Lower lobe of right lung (tissue), 2 donors: Measurements from ENCODE around the gene PSG2. TPM values are rescaled to one million over a fixed set of nuclear protein-coding genes. Genes with fewer than 3 reads are reported as not detected.
"Not testable (repeated sequence)": the region's sequence is repeated elsewhere in the genome, so short reads cannot be mapped to it uniquely, and the experiment has no call there.

Experiments
- ATAC-seq, 2 donors: fragments of 200-7000 bp; cut with Tn5 transposase; one replicate each; pipeline ENCODE4 v1.9.1; 2020 to 2022; ENCODE audit warnings: mild to moderate bottlenecking in 2 of 2, moderate library complexity in 2 of 2
- DNase-seq: peaks from one replicate; pipeline ENCODE4 v3.0.0-alpha.2; 2020
- H3K27ac ChIP-seq: fragments of 200-600 bp; one replicate; pipeline ENCODE4 v1.8.0; 2022
- H3K27me3 ChIP-seq: fragments of 200-600 bp; one replicate; pipeline ENCODE4 v1.8.0; 2022; ENCODE audit warnings: low read depth
- H3K36me3 ChIP-seq: fragments of 200-600 bp; one replicate; pipeline ENCODE4 v1.8.0; 2022; ENCODE audit warnings: mild to moderate bottlenecking
- H3K4me1 ChIP-seq: fragments of 200-600 bp; one replicate; pipeline ENCODE4 v1.8.0; 2022
- H3K4me3 ChIP-seq: fragments of 200-600 bp; one replicate; pipeline ENCODE4 v1.8.0; 2022; ENCODE audit warnings: mild to moderate bottlenecking
- H3K9me3 ChIP-seq: fragments of 200-600 bp; one replicate; pipeline ENCODE4 v1.8.0; 2022
- intact Hi-C: fragments of 100-400 bp; cut with DNase I; formaldehyde crosslinking; loops from one replicate; pipeline ENCODE4 v1.11.0; 2022
- total RNA-seq: library from RNA; stranded (reverse); fragmentation: NEBNext Ultra II Directional; extraction: Animal tissue kit (Norgen Biotek cat#: 25700); gene quantifications from one replicate; pipeline ENCODE4 v1.2.1, GENCODE V29; 2021
- TF ChIP-seq, protein P1 (sequence below): fragments of 200-600 bp; IDR thresholded peaks from one replicate; pipeline ENCODE4 v1.8.0; 2022; ENCODE audit warnings: antibody characterized with exemption, mild to moderate bottlenecking
- donor health status: DM: no; HTN: yes; CAD: no; lungs with severe emphysema.

Gene PSG2
- total RNA-seq, 1 donor from 2014 or later, result not detected

DNA sequence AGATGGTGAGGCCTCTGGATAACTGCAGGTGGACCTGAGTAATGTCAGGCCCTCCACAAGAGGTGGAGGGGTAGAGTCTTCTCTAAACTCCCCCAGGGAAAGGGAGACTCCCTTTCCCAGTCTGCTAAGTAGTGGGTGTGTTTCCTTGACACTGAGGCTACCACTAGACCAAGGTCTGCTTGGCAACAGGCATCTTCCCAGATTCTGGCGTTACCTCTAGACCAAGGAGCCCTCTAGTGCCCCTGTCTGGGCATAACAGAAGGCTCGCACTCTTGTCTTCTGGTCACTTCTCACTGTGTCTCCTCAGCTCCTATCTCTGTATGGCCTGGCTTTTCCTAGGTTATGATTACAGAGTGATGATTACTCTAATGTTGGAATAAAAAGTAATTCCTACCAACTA lies 50.9 kb downstream of the PSG2 start:
- ATAC-seq, intact Hi-C loops, H3K27ac ChIP-seq, H3K4me1 ChIP-seq, H3K36me3 ChIP-seq, DNase-seq, H3K4me3 ChIP-seq, H3K9me3 ChIP-seq, H3K27me3 ChIP-seq: not testable (repeated sequence)

DNA sequence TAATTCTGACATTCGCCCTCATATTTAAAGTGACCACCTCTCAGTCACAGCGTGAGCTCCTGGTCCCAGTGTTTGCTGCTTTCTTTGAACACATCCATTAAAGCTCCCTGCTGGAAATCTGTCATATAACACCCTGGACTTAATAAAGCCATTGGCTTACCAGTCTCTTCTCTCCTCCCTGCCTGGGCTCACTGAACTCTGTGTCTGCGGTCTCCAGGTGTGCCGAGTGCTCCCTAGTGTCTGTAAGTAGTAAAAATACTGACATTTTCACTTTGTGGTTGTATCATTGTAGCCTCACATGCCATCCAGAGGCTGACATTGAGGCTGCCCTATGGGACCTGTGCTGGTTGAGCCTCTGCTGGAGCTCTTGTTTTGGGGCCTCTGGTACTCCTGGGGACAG lies 53.6 kb downstream of the PSG2 start:
- no peaks in the 10 kb centered on the region for H3K4me1 ChIP-seq
- no peaks in the 10 kb centered on the region for H3K36me3 ChIP-seq
- H3K4me3 ChIP-seq, result no peak overlapping the region
- no peak for DNase-seq
- intact Hi-C loops, result no loop called here
- no peaks in the 10 kb centered on the region for H3K27me3 ChIP-seq
- H3K9me3 ChIP-seq, result no peaks in the 10 kb centered on the region
- TF ChIP-seq, protein P1, sequence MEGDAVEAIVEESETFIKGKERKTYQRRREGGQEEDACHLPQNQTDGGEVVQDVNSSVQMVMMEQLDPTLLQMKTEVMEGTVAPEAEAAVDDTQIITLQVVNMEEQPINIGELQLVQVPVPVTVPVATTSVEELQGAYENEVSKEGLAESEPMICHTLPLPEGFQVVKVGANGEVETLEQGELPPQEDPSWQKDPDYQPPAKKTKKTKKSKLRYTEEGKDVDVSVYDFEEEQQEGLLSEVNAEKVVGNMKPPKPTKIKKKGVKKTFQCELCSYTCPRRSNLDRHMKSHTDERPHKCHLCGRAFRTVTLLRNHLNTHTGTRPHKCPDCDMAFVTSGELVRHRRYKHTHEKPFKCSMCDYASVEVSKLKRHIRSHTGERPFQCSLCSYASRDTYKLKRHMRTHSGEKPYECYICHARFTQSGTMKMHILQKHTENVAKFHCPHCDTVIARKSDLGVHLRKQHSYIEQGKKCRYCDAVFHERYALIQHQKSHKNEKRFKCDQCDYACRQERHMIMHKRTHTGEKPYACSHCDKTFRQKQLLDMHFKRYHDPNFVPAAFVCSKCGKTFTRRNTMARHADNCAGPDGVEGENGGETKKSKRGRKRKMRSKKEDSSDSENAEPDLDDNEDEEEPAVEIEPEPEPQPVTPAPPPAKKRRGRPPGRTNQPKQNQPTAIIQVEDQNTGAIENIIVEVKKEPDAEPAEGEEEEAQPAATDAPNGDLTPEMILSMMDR, result no peak
- H3K27ac ChIP-seq, result no peak overlapping the region
- no peak for ATAC-seq

DNA sequence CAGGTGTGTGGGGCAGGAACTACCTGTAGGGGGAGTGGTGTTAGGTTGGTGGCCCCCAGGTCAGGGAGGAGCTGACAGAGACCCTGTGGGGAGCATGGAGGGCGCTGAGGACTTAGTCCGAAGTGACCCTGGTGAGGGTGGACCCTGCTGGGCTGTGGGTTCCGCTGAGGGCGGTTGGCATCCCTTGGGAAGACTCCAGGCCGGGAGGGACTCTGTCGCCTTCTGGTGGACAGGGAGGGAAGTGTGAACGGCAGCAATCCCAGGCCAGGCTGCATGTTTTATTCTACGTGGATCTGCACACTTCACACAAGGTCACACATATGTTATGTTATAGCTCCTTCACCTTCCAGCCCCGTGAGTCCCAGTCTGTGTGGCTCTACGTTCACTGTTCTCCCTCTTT lies 54.5 kb downstream of the PSG2 start:
- H3K4me1 ChIP-seq, intact Hi-C loops, H3K4me3 ChIP-seq, ATAC-seq, H3K27ac ChIP-seq, H3K9me3 ChIP-seq, H3K36me3 ChIP-seq, H3K27me3 ChIP-seq, DNase-seq: not testable (repeated sequence)

DNA sequence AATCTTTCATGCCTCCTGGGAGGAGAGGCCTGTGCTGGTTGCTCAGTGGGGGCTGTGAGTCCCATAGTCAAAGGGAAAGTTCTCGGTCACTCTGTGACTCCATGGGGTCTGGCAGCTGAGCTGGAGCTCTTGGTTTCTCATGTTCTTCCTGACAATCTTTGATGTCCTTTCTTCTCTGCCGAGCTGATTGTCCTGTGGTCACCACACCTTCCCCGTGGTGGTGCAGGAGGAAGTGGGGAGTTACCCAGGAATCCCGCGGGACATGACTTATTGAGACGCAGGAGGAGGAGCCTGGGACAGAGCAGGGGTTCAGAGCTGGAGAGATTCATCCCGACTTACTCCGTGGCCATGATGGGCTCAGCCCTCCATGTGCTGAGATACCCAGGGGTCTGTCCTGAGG lies 55.4 kb downstream of the PSG2 start:
- H3K9me3 ChIP-seq, H3K4me1 ChIP-seq, ATAC-seq, H3K27ac ChIP-seq, intact Hi-C loops, H3K36me3 ChIP-seq, H3K4me3 ChIP-seq, H3K27me3 ChIP-seq, DNase-seq: not testable (repeated sequence)

DNA sequence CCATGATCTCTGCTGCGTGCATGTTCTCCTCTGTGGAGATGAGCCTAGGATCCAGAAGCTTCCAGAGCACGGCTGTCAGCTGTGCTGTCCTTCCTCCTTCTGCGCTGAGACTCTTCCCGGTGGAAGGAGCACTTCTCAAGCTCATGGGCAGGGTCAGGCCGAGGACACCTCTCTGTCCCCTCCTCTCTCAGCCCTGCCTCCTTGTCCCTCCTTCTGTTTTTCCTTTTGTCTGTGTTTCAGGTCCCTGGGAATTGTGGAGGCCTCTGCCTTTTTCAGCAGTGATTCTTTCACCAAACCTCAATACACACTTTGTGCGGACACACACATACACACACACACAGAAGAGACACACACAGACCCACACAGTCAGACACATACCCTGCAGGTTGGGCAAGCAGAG lies 56.1 kb downstream of the PSG2 start, which contains the start of gene PSG11:
PSG11 (minus strand) TSS at position 101 of the 400 bp plus-strand sequence; CDS start at position 4, 97 bp downstream.
- H3K4me3 ChIP-seq, H3K27ac ChIP-seq, intact Hi-C loops, ATAC-seq, H3K27me3 ChIP-seq, H3K36me3 ChIP-seq, H3K4me1 ChIP-seq, DNase-seq, H3K9me3 ChIP-seq: not testable (repeated sequence)

DNA sequence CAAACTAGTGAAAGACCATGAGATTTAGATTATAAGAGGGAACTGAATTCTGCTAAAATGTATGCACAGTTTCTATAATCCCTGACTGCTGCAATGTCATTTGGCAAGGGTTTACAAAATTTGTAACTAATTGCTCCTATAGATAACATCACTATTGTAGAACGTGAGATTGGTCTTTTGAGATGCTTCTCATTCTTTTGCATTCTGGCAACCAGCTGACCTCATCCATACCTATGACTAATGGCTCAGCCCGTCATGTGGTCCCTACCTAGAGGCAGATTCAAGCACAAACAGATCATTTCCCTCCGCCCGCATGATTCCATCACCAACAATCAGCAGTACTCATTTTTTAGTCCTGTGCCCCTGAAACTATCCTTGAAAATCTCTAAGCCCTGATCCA lies 60.4 kb downstream of the PSG2 start:
- H3K27me3 ChIP-seq, H3K4me1 ChIP-seq, ATAC-seq, H3K36me3 ChIP-seq, H3K27ac ChIP-seq, H3K4me3 ChIP-seq, H3K9me3 ChIP-seq, DNase-seq, intact Hi-C loops: not testable (repeated sequence)

DNA sequence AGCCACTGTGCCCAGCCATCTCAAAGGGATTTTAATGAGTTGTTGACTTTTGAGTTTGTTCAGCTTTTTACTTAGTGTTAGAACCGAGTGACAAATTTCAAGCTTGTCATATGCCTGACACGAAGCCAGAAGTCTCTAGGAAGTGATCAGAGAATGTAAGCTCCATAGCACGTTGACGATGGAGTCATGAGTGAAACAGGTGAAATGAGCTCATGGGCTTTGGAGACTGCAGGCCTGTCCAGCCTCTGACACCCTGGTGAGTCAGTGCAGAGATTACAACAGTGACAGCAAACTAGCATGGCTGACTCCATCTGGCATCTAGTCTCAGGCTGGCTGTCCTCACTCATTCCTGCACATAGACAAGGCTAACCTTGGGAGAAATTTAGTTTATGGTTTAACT lies 60.9 kb downstream of the PSG2 start:
- H3K9me3 ChIP-seq, DNase-seq, ATAC-seq, intact Hi-C loops, H3K27ac ChIP-seq, H3K27me3 ChIP-seq, H3K4me1 ChIP-seq, H3K36me3 ChIP-seq, H3K4me3 ChIP-seq: not testable (repeated sequence)

DNA sequence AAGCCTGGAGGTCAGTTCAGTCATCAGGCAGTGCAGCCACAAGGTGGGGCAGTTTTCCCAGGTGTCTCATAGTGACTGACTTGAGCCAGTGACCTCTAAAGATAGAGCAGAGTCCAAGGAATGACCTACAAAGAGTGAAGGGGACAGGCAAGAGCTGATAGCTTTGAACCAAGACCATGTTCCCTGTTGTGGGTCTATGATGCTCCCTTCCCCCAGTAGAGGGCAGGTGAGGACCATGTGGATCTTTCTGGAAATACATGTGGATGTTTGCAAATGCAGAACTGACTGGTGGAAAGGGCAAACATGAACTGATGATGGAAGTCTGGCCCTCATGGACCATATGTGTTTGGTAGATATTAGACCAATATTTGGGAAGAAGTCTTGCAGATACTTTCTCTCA lies 62.9 kb downstream of the PSG2 start:
- intact Hi-C loops, ATAC-seq, H3K27ac ChIP-seq, H3K4me3 ChIP-seq, DNase-seq, H3K36me3 ChIP-seq, H3K9me3 ChIP-seq, H3K4me1 ChIP-seq, H3K27me3 ChIP-seq: not testable (repeated sequence)

Other genes with a start within 250 kb of the PSG2 start
- not detected for gene PSG1, start 203.0 kb downstream of the PSG2 start, total RNA-seq
- not detected for gene PSG6, start 164.8 kb downstream of the PSG2 start, total RNA-seq
- gene PSG7, start 145.5 kb downstream of the PSG2 start, total RNA-seq, result not detected
- not detected for gene PSG11, start 56.2 kb downstream of the PSG2 start, total RNA-seq
- not detected for gene PSG5, start 103.8 kb upstream of the PSG2 start, total RNA-seq
- not detected for gene PSG4, start 122.9 kb upstream of the PSG2 start, total RNA-seq
- gene PSG9, start 186.8 kb upstream of the PSG2 start, total RNA-seq, result not detected